Astrocyte (in vitro differentiated cells and primary cell): ENCODE measurements around the gene SEC31A. TPM values are rescaled to one million over a fixed set of nuclear protein-coding genes. Genes with fewer than 3 reads are reported as not detected.

Experiments
- DNase-seq: peaks from one replicate; pipeline ENCODE4 v3.0.0-alpha.2; 2010; ENCODE audit warnings: low read depth
- FAIRE-seq: peaks from 2 replicates; lab custom pipeline; 2011; peaks lifted over from hg19 to GRCh38; lab: Jason Lieb, UNC
- H2AFZ ChIP-seq: 2 replicates; pipeline ENCODE4 v1.6.0; 2012; ENCODE audit warnings: low read depth, low read length, inconsistent platforms
- H3K27ac ChIP-seq: 2 replicates; pipeline ENCODE4 v1.5.1; 2011; ENCODE audit warnings: low read depth, low read length, inconsistent platforms
- H3K27me3 ChIP-seq: 2 replicates; pipeline ENCODE4 v1.6.0; 2011; ENCODE audit warnings: low read length, inconsistent platforms; ENCODE audit not compliant: insufficient read depth
- H3K36me3 ChIP-seq: 2 replicates; pipeline ENCODE4 v1.5.1; 2011; ENCODE audit warnings: low read length, inconsistent platforms; ENCODE audit not compliant: insufficient read depth
- H3K4me1 ChIP-seq: 2 replicates; pipeline ENCODE4 v1.5.1; 2011; ENCODE audit warnings: low read length, inconsistent platforms; ENCODE audit not compliant: insufficient read depth
- H3K4me2 ChIP-seq: 2 replicates; pipeline ENCODE4 v1.6.0; 2012; ENCODE audit warnings: low read length, inconsistent platforms
- H3K4me3 ChIP-seq: 2 replicates; pipeline ENCODE4 v1.5.1; 2011; ENCODE audit warnings: low read depth, mild to moderate bottlenecking, low read length, inconsistent platforms; ENCODE audit not compliant: insufficient read depth
- H3K79me2 ChIP-seq: 2 replicates; pipeline ENCODE4 v1.6.0; 2012; ENCODE audit warnings: mild to moderate bottlenecking, low read length, inconsistent platforms; ENCODE audit not compliant: insufficient read depth
- H3K9ac ChIP-seq: 2 replicates; pipeline ENCODE4 v1.6.0; 2012; ENCODE audit warnings: mild to moderate bottlenecking, low read length, inconsistent platforms
- H3K9me3 ChIP-seq: 2 replicates; pipeline ENCODE4 v1.5.1; 2012; ENCODE audit warnings: low read depth, mild to moderate bottlenecking, low read length, inconsistent platforms; ENCODE audit not compliant: insufficient read depth
- H4K20me1 ChIP-seq: 2 replicates; pipeline ENCODE4 v1.6.0; 2012; ENCODE audit warnings: low read length, inconsistent platforms; ENCODE audit not compliant: insufficient read depth
- H3K27ac Mint-ChIP-seq: one replicate; pipeline ENCODE4 v1.8.0; 2021; ENCODE audit warnings: mild to moderate bottlenecking, mixed read lengths; ENCODE audit not compliant: unreplicated experiment
- H3K27me3 Mint-ChIP-seq: one replicate; pipeline ENCODE4 v1.8.0; 2021; ENCODE audit warnings: low read depth, mixed read lengths; ENCODE audit not compliant: unreplicated experiment
- H3K36me3 Mint-ChIP-seq: one replicate; pipeline ENCODE4 v1.8.0; 2021; ENCODE audit warnings: low read depth, mixed read lengths; ENCODE audit not compliant: unreplicated experiment
- H3K4me1 Mint-ChIP-seq: one replicate; pipeline ENCODE4 v1.8.0; 2021; ENCODE audit warnings: low read depth, mixed read lengths; ENCODE audit not compliant: unreplicated experiment
- H3K4me3 Mint-ChIP-seq: one replicate; pipeline ENCODE4 v1.8.0; 2021; ENCODE audit warnings: mild to moderate bottlenecking, moderate library complexity, mixed read lengths; ENCODE audit not compliant: unreplicated experiment
- H3K9me3 Mint-ChIP-seq: one replicate; pipeline ENCODE4 v1.8.0; 2021; ENCODE audit warnings: mild to moderate bottlenecking, mixed read lengths; ENCODE audit not compliant: unreplicated experiment
- EZH2 ChIP-seq: IDR thresholded peaks from 2 replicates; pipeline ENCODE4 v1.6.1; 2012; ENCODE audit warnings: mild to moderate bottlenecking, low read length, inconsistent platforms; ENCODE audit not compliant: insufficient read depth
- total RNA-seq: library from RNA; stranded (reverse); gene quantifications from 2 replicates; pipeline ENCODE4 v1.2.1, GENCODE V29; 2021
- TF ChIP-seq, protein P1 (sequence below): IDR thresholded peaks from 2 replicates; pipeline ENCODE4 v1.5.1; 2011; ENCODE audit warnings: low read depth, mild to moderate bottlenecking, inconsistent platforms, low read length, moderate library complexity; ENCODE audit not compliant: insufficient read depth

SEC31A gene
- total RNA-seq, 1 donor from 2014 or later, result 471 TPM

DNA sequence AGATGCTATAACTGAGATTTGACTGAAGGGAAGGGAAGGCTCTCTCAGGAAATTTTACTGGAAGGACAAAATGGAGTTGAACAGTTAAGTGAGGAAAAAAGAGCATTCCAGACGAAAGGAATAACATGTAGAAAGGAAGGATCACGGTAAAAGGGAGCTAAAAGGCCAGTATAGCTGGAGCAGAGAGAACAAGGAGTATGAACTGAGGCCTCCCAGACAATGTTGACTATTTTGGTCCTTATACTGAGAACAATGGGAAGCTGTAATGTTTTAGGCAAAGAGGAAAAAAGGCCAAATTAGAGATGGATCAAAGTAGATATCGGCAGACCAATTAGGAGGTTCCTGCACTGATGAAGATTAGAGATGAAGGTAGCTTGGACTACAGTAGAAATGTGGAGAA is 65.5 kb downstream of the SEC31A start:
- Histone ChIP-seq H3K9ac (no peak overlapping the region), H3K27me3 (no peaks in the 10 kb centered on the region), H3K9me3 (no peaks in the 10 kb centered on the region), H3K4me3 (no peak overlapping the region), H3K27ac (no peak overlapping the region), H2AFZ (no peak overlapping the region), H3K79me2 (peaks cover 9% of the 10 kb centered on the region), H3K4me2 (no peak overlapping the region), H3K4me1 (peaks cover 6% of the 10 kb centered on the region), H3K36me3 (peaks cover 72% of the 10 kb centered on the region), H4K20me1 (peaks cover 47% of the 10 kb centered on the region)
- H3K27me3 Mint-ChIP-seq, result no peaks in the 10 kb centered on the region
- H3K4me1 Mint-ChIP-seq, result peaks cover 18% of the 10 kb centered on the region
- no peak for DNase-seq
- TF ChIP-seq, protein P1, sequence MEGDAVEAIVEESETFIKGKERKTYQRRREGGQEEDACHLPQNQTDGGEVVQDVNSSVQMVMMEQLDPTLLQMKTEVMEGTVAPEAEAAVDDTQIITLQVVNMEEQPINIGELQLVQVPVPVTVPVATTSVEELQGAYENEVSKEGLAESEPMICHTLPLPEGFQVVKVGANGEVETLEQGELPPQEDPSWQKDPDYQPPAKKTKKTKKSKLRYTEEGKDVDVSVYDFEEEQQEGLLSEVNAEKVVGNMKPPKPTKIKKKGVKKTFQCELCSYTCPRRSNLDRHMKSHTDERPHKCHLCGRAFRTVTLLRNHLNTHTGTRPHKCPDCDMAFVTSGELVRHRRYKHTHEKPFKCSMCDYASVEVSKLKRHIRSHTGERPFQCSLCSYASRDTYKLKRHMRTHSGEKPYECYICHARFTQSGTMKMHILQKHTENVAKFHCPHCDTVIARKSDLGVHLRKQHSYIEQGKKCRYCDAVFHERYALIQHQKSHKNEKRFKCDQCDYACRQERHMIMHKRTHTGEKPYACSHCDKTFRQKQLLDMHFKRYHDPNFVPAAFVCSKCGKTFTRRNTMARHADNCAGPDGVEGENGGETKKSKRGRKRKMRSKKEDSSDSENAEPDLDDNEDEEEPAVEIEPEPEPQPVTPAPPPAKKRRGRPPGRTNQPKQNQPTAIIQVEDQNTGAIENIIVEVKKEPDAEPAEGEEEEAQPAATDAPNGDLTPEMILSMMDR, result no peak
- no peak for TF ChIP-seq EZH2
- peak; percentile 55 for FAIRE-seq
- H3K27ac Mint-ChIP-seq, result no peak overlapping the region
- H3K9me3 Mint-ChIP-seq, result no peaks in the 10 kb centered on the region
- no peak overlapping the region for H3K4me3 Mint-ChIP-seq
- peaks cover 22% of the 10 kb centered on the region for H3K36me3 Mint-ChIP-seq

DNA sequence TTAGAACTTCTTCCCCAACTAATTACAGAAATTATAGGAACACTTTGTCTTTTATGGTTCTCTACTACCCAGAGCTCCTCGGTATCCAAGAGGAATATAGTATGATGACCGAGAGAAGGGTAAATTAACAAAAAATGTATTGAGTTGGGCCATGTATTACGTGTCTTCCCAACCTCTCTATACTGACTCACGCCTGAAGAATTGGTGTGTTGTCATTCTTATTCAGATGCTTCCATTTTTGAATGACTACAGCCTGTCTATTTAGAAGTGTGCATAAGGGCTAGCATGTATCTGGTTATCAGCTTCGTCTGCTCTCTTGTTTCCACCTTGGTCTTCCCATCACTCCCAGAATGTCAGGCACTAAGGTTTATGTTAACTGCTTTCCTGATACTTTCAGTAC is 67.9 kb downstream of the SEC31A start:
- DNase-seq, result peak; percentile 57
- TF ChIP-seq, protein P1, result no peak
- TF ChIP-seq EZH2, result no peak
- peak overlapping the region; percentile 85 for H3K27ac Mint-ChIP-seq

DNA sequence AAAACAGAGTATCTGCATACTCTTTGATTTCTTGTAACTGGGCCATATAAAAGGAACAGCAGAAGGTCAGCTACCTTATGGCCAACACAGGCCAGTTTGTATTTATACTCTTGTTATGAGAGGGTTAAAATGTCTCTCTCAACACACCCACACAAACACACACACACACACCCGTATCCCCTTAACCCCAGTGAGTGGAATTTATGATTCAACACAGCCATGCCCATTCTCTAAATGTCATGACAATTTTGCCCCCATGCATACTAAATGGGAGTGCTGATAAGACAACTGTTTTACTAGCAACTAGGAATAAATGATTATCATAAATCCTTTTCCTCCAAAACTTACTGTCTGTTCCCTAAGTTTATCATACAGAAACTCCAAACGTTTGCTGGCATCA is 70.3 kb downstream of the SEC31A start:
- FAIRE-seq (no peak), DNase-seq (no peak)
- no peak overlapping the region for H3K27ac ChIP-seq

More for the DNA sequence above, 67.9 kb downstream of the SEC31A start:
- Histone ChIP-seq H4K20me1 (peaks cover 38% of the 10 kb centered on the region), H3K4me2 (peak overlapping the region; percentile 4), H3K9ac (no peak overlapping the region), H3K36me3 (peaks cover 80% of the 10 kb centered on the region), H3K4me1 (peaks cover 6% of the 10 kb centered on the region), H3K4me3 (no peak overlapping the region), H2AFZ (no peak overlapping the region), H3K27me3 (no peaks in the 10 kb centered on the region), H3K9me3 (no peaks in the 10 kb centered on the region), H3K27ac (peak overlapping the region; percentile 57), H3K79me2 (peaks cover 2% of the 10 kb centered on the region)
- H3K4me3 Mint-ChIP-seq, result no peak overlapping the region
- peaks cover 22% of the 10 kb centered on the region for H3K4me1 Mint-ChIP-seq
- no peaks in the 10 kb centered on the region for H3K27me3 Mint-ChIP-seq
- FAIRE-seq, result peak; percentile 83
- H3K36me3 Mint-ChIP-seq, result peaks cover 21% of the 10 kb centered on the region
- H3K9me3 Mint-ChIP-seq, result no peaks in the 10 kb centered on the region

More for the DNA sequence above, 70.3 kb downstream of the SEC31A start:
- Mint-ChIP-seq H3K9me3 (no peaks in the 10 kb centered on the region), H3K4me3 (no peak overlapping the region), H3K36me3 (peaks cover 22% of the 10 kb centered on the region), H3K27ac (peak overlapping the region; percentile 51), H3K4me1 (peaks cover 22% of the 10 kb centered on the region), H3K27me3 (no peaks in the 10 kb centered on the region)
- Histone ChIP-seq H3K9me3 (no peaks in the 10 kb centered on the region), H2AFZ (no peak overlapping the region), H3K79me2 (no peaks in the 10 kb centered on the region), H3K9ac (no peak overlapping the region), H3K4me1 (peaks cover 6% of the 10 kb centered on the region), H3K4me3 (no peak overlapping the region), H3K36me3 (peaks cover 68% of the 10 kb centered on the region), H3K27me3 (no peaks in the 10 kb centered on the region), H4K20me1 (peaks cover 28% of the 10 kb centered on the region), H3K4me2 (no peak overlapping the region)
- TF ChIP-seq, protein P1, result no peak
- TF ChIP-seq EZH2, result no peak
